GM06990 (cell line): ENCODE results near the gene GAREM2.

Experiments used
- DNase-seq: peaks from one replicate; pipeline ENCODE4 v3.0.0-alpha.2; 2011; ENCODE audit not compliant: insufficient read length; ENCODE audit errors: extremely low read depth
- H3K27me3 ChIP-seq: replicated peaks from 2 replicates; pipeline ENCODE4 v1.6.0; 2011; ENCODE audit warnings: low read length; ENCODE audit not compliant: control insufficient read depth, insufficient read depth
- H3K36me3 ChIP-seq: 2 replicates; pipeline ENCODE4 v1.5.1; 2011; ENCODE audit warnings: low read length; ENCODE audit not compliant: control insufficient read depth, insufficient read depth
- H3K4me3 ChIP-seq: replicated peaks from 2 replicates; pipeline ENCODE4 v1.5.1; 2011; ENCODE audit warnings: low read depth, mild to moderate bottlenecking, control low read depth, low read length
- CTCF ChIP-seq: IDR thresholded peaks from 2 replicates; pipeline ENCODE4 v1.5.1; 2011; ENCODE audit warnings: low read length, control low read depth, mild to moderate bottlenecking, inconsistent platforms; ENCODE audit not compliant: insufficient read depth, poor library complexity, severe bottlenecking

GAREM2 gene

GRCh38 chr2:26185954-26186770 lies 13.3 kb downstream of the GAREM2 start:
- no peak for TF ChIP-seq CTCF
- H3K36me3 ChIP-seq: peaks cover 5% of the 10 kb centered on the region
- H3K4me3 ChIP-seq: no peak overlapping the region
- no peak for DNase-seq
- H3K27me3 ChIP-seq: no peaks in the 10 kb centered on the region; the same call in none of the 2 replicates

DNA sequence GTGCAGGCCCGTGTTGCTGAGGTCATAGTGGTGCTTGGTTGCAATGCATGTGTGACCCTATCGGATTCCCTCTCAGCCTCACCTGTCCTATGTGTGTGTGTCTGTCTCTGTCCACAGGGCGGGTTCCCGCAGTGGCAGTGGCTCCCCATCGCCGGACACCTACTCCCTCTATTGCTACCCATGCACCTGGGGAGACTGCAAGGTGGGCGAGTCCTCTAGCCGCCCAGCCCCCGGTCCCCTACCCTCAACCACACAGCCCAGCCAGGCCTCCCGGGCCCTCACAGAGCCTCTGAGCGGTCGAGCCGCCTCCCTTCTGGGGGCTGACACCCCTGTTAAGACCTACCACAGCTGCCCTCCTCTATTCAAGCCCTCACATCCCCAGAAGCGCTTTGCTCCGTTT lies 14.2 kb downstream of the GAREM2 start:
- peaks cover 10% of the 10 kb centered on the region for H3K36me3 ChIP-seq
- no peak overlapping the region for H3K4me3 ChIP-seq
- DNase-seq: no peak
- no peaks in the 10 kb centered on the region; the same call in none of the 2 replicates for H3K27me3 ChIP-seq
- no peak for TF ChIP-seq CTCF

GRCh38 chr2:26187537-26188104 lies 14.7 kb downstream of the GAREM2 start:
- no peak for TF ChIP-seq CTCF
- H3K27me3 ChIP-seq: no peaks in the 10 kb centered on the region; the same call in none of the 2 replicates
- DNase-seq: no peak
- H3K36me3 ChIP-seq: peaks cover 10% of the 10 kb centered on the region
- H3K4me3 ChIP-seq: no peak overlapping the region

- peaks cover 18% of the 10 kb centered on the region for H3K36me3 ChIP-seq
- H3K4me3 ChIP-seq: no peak overlapping the region
- TF ChIP-seq CTCF: no peak
- no peaks in the 10 kb centered on the region; the same call in none of the 2 replicates for H3K27me3 ChIP-seq
- DNase-seq: no peak
Measured at GRCh38 chr2:26189123-26189522, 16.2 kb downstream of the GAREM2 start.

DNA sequence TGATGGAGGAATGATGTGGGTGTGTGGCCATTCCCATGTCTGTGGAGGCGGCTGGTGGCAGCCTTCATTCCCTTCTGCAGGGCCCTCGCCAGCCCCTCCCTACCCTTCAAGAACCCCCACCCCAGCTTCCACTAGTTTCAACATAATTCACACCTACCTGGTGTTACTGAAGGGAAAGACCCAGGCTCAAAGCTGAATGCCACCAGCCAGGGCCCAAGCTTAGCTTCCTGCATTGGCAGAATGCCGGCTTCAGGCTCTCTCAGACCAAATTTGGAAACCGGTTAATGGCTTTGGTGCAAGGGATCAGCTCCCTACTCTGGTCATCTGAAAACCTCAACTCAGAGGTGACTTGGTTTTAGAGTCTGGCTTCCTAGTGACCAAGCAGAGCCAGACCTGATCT lies 16.9 kb downstream of the GAREM2 start:
- DNase-seq: no peak
- no peak for TF ChIP-seq CTCF
- no peak overlapping the region for H3K4me3 ChIP-seq
- H3K27me3 ChIP-seq: no peaks in the 10 kb centered on the region; the same call in none of the 2 replicates
- H3K36me3 ChIP-seq: peaks cover 20% of the 10 kb centered on the region
